Measurements from ENCODE around the gene SMC6.

- TF ChIP-seq CTCF (IDR thresholded peaks at IDR 0.05 in 4 of 5, conservative IDR thresholded peaks at IDR 0.05 in 1 of 5): no peak
- no peak for TF ChIP-seq POLR2A (IDR thresholded peaks at IDR 0.05)
These were observed 118.6 kb downstream of the SMC6 start for GRCh38 chr2:17634997-17635396.
